B cell (primary cell): Measurements from ENCODE around the gene PANK4.
"Not testable (repeated sequence)": the region's sequence is repeated elsewhere in the genome, so short reads cannot be mapped to it uniquely, and the experiment has no call there.

Experiments
- EZH2 ChIP-seq: IDR thresholded peaks from 2 replicates; pipeline ENCODE4 v1.6.1; 2012; ENCODE audit warnings: borderline replicate concordance, low read depth, mild to moderate bottlenecking, moderate library complexity, low read length; ENCODE audit not compliant: insufficient read depth, poor library complexity, severe bottlenecking
- TF ChIP-seq, protein P1 (sequence below): fragments of 200-600 bp; IDR thresholded peaks from one replicate; pipeline ENCODE4 v1.8.0; 2022; ENCODE audit warnings: antibody characterized with exemption, mild to moderate bottlenecking

GRCh38 chr1:2550309-2550861 lies 24.0 kb upstream of the PANK4 start:
- not testable (repeated sequence) for TF ChIP-seq EZH2
- TF ChIP-seq, protein P1, sequence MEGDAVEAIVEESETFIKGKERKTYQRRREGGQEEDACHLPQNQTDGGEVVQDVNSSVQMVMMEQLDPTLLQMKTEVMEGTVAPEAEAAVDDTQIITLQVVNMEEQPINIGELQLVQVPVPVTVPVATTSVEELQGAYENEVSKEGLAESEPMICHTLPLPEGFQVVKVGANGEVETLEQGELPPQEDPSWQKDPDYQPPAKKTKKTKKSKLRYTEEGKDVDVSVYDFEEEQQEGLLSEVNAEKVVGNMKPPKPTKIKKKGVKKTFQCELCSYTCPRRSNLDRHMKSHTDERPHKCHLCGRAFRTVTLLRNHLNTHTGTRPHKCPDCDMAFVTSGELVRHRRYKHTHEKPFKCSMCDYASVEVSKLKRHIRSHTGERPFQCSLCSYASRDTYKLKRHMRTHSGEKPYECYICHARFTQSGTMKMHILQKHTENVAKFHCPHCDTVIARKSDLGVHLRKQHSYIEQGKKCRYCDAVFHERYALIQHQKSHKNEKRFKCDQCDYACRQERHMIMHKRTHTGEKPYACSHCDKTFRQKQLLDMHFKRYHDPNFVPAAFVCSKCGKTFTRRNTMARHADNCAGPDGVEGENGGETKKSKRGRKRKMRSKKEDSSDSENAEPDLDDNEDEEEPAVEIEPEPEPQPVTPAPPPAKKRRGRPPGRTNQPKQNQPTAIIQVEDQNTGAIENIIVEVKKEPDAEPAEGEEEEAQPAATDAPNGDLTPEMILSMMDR, result not testable (repeated sequence)
